Adrenal gland (tissue), 5 donors: ENCODE measurements around the gene ZNF786.

Experiments
- POLR2A ChIP-seq, 2 donors: fragments of 450-650 bp; IDR thresholded peaks; one replicate each; pipeline ENCODE4 v1.6.1; 2017; ENCODE audit warnings: antibody characterized with exemption in 2 of 2, mild to moderate bottlenecking in 2 of 2, moderate library complexity in 1 of 2
- TF ChIP-seq, protein P1 (sequence below), 6 experiments: fragments of 450-650 bp in 4 of 6; fragments of 200-600 bp in 2 of 6; sonication (generic) in 1 of 6; IDR thresholded peaks; 1 replicate in 5 of 6; 2 replicates in 1 of 6; pipeline versions ENCODE4 v1.5.1 to v1.8.0; 2016 to 2021; ENCODE audit warnings: antibody characterized with exemption in 6 of 6, mild to moderate bottlenecking in 2 of 6, moderate library complexity in 1 of 6
- donor health status: DM: no; HTN: no; CAD: no.

DNA sequence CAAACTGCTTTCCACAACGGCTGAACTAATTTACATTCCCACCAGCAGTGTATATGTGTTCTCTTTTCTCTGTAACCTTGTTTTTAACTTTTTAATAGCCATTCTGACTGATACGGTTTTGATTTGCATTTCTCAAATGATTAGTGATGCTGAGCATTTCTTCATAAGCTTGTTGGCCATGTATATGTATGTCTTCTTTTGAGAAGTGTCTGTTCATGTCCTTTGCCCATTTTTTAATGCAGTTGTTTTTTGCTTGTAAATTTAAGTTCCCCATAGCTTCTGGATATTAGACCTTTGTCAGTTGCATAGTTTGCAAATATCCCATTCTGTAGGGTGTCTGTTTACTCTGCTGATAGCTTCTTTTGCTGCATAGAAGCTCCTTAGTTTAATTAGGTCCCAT lies 6.1 kb downstream of the ZNF786 start:
- TF ChIP-seq, protein P1, sequence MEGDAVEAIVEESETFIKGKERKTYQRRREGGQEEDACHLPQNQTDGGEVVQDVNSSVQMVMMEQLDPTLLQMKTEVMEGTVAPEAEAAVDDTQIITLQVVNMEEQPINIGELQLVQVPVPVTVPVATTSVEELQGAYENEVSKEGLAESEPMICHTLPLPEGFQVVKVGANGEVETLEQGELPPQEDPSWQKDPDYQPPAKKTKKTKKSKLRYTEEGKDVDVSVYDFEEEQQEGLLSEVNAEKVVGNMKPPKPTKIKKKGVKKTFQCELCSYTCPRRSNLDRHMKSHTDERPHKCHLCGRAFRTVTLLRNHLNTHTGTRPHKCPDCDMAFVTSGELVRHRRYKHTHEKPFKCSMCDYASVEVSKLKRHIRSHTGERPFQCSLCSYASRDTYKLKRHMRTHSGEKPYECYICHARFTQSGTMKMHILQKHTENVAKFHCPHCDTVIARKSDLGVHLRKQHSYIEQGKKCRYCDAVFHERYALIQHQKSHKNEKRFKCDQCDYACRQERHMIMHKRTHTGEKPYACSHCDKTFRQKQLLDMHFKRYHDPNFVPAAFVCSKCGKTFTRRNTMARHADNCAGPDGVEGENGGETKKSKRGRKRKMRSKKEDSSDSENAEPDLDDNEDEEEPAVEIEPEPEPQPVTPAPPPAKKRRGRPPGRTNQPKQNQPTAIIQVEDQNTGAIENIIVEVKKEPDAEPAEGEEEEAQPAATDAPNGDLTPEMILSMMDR (IDR thresholded peaks at IDR 0.05): no peak
- no peak for TF ChIP-seq POLR2A (IDR thresholded peaks at IDR 0.05)
